C4-2B (cell line): ENCODE results near the gene UGT1A10.

Source experiments
- CTCF ChIP-seq: fragments of 450-650 bp; conservative IDR thresholded peaks from 2 replicates; pipeline ENCODE4 v1.5.1; 2017; ENCODE audit warnings: mild to moderate bottlenecking
- ZFX ChIP-seq: fragments of 450-650 bp; IDR thresholded peaks from 2 replicates; pipeline ENCODE4 v1.6.1; 2017

GRCh38 chr2:233816771-233817170 is 180.5 kb downstream of the UGT1A10 start:
- TF ChIP-seq CTCF (no peak), ZFX (no peak)
